OCI-LY1 (cell line): ENCODE data around the gene DNTTIP2.

Experiments used
- H2AFZ ChIP-seq: fragments of 200-600 bp; sonication (generic), shearing (Covaris generic); 2 replicates; pipeline ENCODE4 v1.6.0; 2014; ENCODE audit warnings: antibody characterized with exemption, mild to moderate bottlenecking, low read length
- H3F3A ChIP-seq: fragments of 200-600 bp; sonication (generic), shearing (Covaris generic); 2 replicates; pipeline ENCODE4 v1.6.0; 2014; ENCODE audit warnings: mild to moderate bottlenecking, antibody characterized with exemption, low read length, moderate library complexity; ENCODE audit not compliant: insufficient read depth
- H3K27ac ChIP-seq: fragments of 200-600 bp; sonication (generic); 2 replicates; pipeline ENCODE4 v1.5.1; 2014; ENCODE audit warnings: low read length, mixed run types, mild to moderate bottlenecking, low read depth; ENCODE audit not compliant: poor library complexity, severe bottlenecking
- H3K27me3 ChIP-seq: fragments of 200-600 bp; sonication (generic); 2 replicates; pipeline ENCODE4 v1.6.0; 2014; ENCODE audit warnings: antibody characterized with exemption, mild to moderate bottlenecking, low read length, moderate library complexity; ENCODE audit not compliant: insufficient read depth
- H3K36me3 ChIP-seq: fragments of 200-600 bp; sonication (generic); 2 replicates; pipeline ENCODE4 v1.6.1; 2014; ENCODE audit warnings: mild to moderate bottlenecking, antibody characterized with exemption, low read length, moderate library complexity, mixed read lengths; ENCODE audit not compliant: insufficient read depth
- H3K4me1 ChIP-seq: fragments of 200-600 bp; sonication (generic); 2 replicates; pipeline ENCODE4 v1.5.1; 2014; ENCODE audit warnings: mild to moderate bottlenecking, low read length, moderate library complexity; ENCODE audit not compliant: insufficient read depth, severe bottlenecking
- H3K4me2 ChIP-seq: fragments of 200-600 bp; sonication (generic), shearing (Covaris generic); 2 replicates; pipeline ENCODE4 v1.6.1; 2014; ENCODE audit warnings: low read length
- H3K4me3 ChIP-seq: fragments of 200-600 bp; sonication (generic); 2 replicates; pipeline ENCODE4 v1.5.1; 2014; ENCODE audit warnings: low read length, low read depth, mild to moderate bottlenecking, mixed read lengths; ENCODE audit not compliant: poor library complexity, severe bottlenecking
- H3K79me2 ChIP-seq: fragments of 200-600 bp; shearing (Covaris generic); 2 replicates; pipeline ENCODE4 v1.6.1; 2016; ENCODE audit warnings: mixed run types, low read length, mixed read lengths; ENCODE audit not compliant: insufficient read depth
- H3K9ac ChIP-seq: fragments of 200-600 bp; sonication (generic), shearing (Covaris generic); 2 replicates; pipeline ENCODE4 v1.6.1; 2014; ENCODE audit warnings: mild to moderate bottlenecking, low read length, mixed read lengths
- H3K9me2 ChIP-seq: fragments of 200-600 bp; sonication (generic), shearing (Covaris generic); 2 replicates; pipeline ENCODE4 v1.6.1; 2014; ENCODE audit warnings: low read depth, mild to moderate bottlenecking, low read length, mixed read lengths
- H3K9me3 ChIP-seq: fragments of 200-600 bp; shearing (Covaris generic); 2 replicates; pipeline ENCODE4 v1.6.1; 2014; ENCODE audit warnings: low read length, mixed read lengths
- H4K20me1 ChIP-seq: fragments of 200-600 bp; sonication (generic), shearing (Covaris generic); 2 replicates; pipeline ENCODE4 v1.6.0; 2016; ENCODE audit warnings: mild to moderate bottlenecking, low read length; ENCODE audit not compliant: insufficient read depth
- EZH2 ChIP-seq: fragments of 200-600 bp; sonication (generic), shearing (Covaris generic); IDR thresholded peaks from 2 replicates; pipeline ENCODE4 v1.8.0; 2017; ENCODE audit warnings: borderline replicate concordance, mixed run types, mild to moderate bottlenecking, antibody characterized with exemption, low read length, moderate library complexity, mixed read lengths
- TF ChIP-seq, protein P1 (sequence below): fragments of 200-600 bp; sonication (generic), shearing (Covaris generic); IDR thresholded peaks from 2 replicates; pipeline ENCODE4 v1.5.1; 2017; ENCODE audit warnings: mild to moderate bottlenecking, antibody characterized with exemption, low read length, moderate library complexity, mixed read lengths

DNTTIP2 gene

DNA sequence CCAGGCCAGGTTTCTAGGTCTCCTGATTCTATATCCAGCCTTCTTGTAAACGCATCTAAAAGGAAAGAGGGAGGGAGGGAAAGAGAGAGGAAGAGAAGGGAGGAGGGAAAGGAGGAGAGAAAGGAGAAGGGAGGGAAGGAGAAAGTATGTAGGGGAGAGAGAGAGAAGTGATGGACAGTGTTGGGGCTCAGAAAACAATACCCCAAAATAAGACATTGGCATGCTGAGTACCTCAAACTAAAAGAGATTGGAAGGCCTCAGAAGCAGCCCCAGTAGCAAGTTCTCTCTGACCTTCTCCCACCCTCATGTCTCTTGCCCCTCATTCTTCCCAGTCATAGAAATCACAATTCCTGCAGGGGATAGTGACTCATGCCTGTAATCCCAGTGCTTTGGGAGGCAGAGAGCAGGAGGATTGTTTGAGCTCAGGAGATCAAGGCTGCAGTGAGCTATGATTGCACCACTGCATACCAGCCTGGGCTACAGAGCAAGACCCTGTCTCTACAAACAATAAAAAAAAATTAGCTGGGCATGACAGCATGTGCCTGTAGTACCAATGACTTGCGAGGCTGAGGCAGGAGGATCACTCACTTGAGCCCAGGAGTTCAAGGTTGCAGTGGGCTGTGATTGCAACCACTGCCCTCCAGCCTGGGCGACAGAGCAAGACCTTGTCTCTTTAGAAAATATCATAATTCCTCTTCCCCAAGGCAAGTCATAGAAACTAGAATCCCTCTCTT lies 51.2 kb downstream of the DNTTIP2 start:
- no peak overlapping the region for H3K4me2 ChIP-seq
- no peak overlapping the region for H3K27ac ChIP-seq
- H3K4me3 ChIP-seq = no peak overlapping the region
- H2AFZ ChIP-seq = no peak overlapping the region
- H3K9ac ChIP-seq = no peak overlapping the region
- no peaks in the 10 kb centered on the region for H3K9me3 ChIP-seq
- H3F3A ChIP-seq = no peaks in the 10 kb centered on the region
- no peaks in the 10 kb centered on the region for H4K20me1 ChIP-seq
- H3K79me2 ChIP-seq = no peaks in the 10 kb centered on the region
- TF ChIP-seq, protein P1, sequence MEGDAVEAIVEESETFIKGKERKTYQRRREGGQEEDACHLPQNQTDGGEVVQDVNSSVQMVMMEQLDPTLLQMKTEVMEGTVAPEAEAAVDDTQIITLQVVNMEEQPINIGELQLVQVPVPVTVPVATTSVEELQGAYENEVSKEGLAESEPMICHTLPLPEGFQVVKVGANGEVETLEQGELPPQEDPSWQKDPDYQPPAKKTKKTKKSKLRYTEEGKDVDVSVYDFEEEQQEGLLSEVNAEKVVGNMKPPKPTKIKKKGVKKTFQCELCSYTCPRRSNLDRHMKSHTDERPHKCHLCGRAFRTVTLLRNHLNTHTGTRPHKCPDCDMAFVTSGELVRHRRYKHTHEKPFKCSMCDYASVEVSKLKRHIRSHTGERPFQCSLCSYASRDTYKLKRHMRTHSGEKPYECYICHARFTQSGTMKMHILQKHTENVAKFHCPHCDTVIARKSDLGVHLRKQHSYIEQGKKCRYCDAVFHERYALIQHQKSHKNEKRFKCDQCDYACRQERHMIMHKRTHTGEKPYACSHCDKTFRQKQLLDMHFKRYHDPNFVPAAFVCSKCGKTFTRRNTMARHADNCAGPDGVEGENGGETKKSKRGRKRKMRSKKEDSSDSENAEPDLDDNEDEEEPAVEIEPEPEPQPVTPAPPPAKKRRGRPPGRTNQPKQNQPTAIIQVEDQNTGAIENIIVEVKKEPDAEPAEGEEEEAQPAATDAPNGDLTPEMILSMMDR = no peak
- no peak for TF ChIP-seq EZH2
- H3K9me2 ChIP-seq = no peaks in the 10 kb centered on the region
- no peaks in the 10 kb centered on the region for H3K27me3 ChIP-seq
- H3K4me1 ChIP-seq = no peaks in the 10 kb centered on the region
- H3K36me3 ChIP-seq = no peaks in the 10 kb centered on the region

DNA sequence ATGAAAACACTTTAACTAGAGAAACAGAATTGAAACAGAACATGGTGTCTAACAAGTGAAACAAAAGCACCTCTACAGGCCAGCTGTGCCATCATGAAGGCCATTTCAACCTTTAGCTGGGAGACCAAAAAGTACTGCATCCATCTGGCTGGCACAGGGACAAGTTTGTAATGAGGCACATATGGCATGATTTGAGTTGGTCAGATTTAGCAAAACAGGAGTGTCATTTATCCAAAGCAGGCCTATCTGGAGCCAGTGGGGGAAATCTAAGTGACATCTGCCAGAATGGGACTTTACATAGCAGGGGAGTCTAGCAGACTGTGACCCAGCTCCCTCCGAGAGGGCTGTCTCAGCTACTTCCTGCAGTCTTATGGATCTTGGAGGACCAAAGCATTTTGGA lies 51.9 kb downstream of the DNTTIP2 start:
- H3K27me3 ChIP-seq = no peaks in the 10 kb centered on the region
- no peak overlapping the region for H3K4me3 ChIP-seq
- no peaks in the 10 kb centered on the region for H3K9me3 ChIP-seq
- H2AFZ ChIP-seq = no peak overlapping the region
- no peaks in the 10 kb centered on the region for H3K36me3 ChIP-seq
- no peak overlapping the region for H3K4me2 ChIP-seq
- H3K9ac ChIP-seq = no peak overlapping the region
- no peak for TF ChIP-seq EZH2
- TF ChIP-seq, protein P1 = no peak
- no peak overlapping the region for H3K27ac ChIP-seq
- H4K20me1 ChIP-seq = no peaks in the 10 kb centered on the region
- H3F3A ChIP-seq = no peaks in the 10 kb centered on the region
- H3K9me2 ChIP-seq = no peaks in the 10 kb centered on the region
- H3K4me1 ChIP-seq = no peaks in the 10 kb centered on the region
- H3K79me2 ChIP-seq = no peaks in the 10 kb centered on the region

DNA sequence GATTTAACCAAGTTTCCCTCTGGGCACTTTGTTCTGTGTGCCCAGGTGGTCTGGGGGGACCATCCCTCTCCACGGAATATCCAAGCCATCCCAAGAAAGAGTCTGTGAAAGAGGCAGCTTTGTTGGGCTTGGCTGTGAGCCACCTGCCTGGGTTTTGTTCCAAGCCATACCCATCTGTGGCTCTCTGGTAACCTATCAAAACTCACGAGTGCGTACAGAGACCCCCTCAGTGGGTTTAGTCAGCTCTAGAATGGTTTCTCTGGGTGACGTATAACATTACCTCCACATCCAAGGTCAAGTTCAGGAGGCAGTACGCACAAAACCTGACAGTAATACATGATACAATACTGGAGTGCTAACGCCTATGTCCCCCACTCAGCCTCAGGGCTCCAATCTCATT lies 54.2 kb downstream of the DNTTIP2 start:
- H3K4me1 ChIP-seq = no peaks in the 10 kb centered on the region
- no peak overlapping the region for H3K4me3 ChIP-seq
- H3F3A ChIP-seq = no peaks in the 10 kb centered on the region
- H3K9me3 ChIP-seq = no peaks in the 10 kb centered on the region
- H3K79me2 ChIP-seq = no peaks in the 10 kb centered on the region
- H3K4me2 ChIP-seq = no peak overlapping the region
- H2AFZ ChIP-seq = no peak overlapping the region
- H3K9ac ChIP-seq = no peak overlapping the region
- H3K27me3 ChIP-seq = no peaks in the 10 kb centered on the region
- TF ChIP-seq, protein P1 = no peak
- no peak for TF ChIP-seq EZH2
- no peak overlapping the region for H3K27ac ChIP-seq
- H4K20me1 ChIP-seq = no peaks in the 10 kb centered on the region
- no peaks in the 10 kb centered on the region for H3K36me3 ChIP-seq
- no peaks in the 10 kb centered on the region for H3K9me2 ChIP-seq
